ENCODE results near the gene PRDM2.

- TF ChIP-seq CTCF (IDR thresholded peaks at IDR 0.05; ENCODE audit: low read depth, low read length) = no peak
- TF ChIP-seq POLR2A (IDR thresholded peaks at IDR 0.05; ENCODE audit: extremely low read depth, insufficient read length) = no peak
Measured at GRCh38 chr1:13826009-13826408, 126.0 kb downstream of the PRDM2 start.

Data from NB4 (cell line).